IPS DF 4.7 (cell line): ENCODE results near the gene AGPAT2.

Experiments
- DNase-seq: peaks from one replicate; pipeline ENCODE4 v3.0.0-alpha.2; 2013; ENCODE audit warnings: low spot score; ENCODE audit errors: extremely low read depth

The AGPAT2 gene

GRCh38 chr9:136662656-136663581, 24.3 kb downstream of the AGPAT2 start, which contains the start of gene EGFL7:
EGFL7 (plus strand) TSS chr9:136662916; CDS start chr9:136668283, 5,367 bp downstream.
- DNase-seq = no peak

- no peak for DNase-seq
Observed at GRCh38 chr9:136662326-136662655, 25.0 kb downstream of the AGPAT2 start.

GRCh38 chr9:136661641-136662325, 25.5 kb downstream of the AGPAT2 start:
- no peak for DNase-seq

- no peak for DNase-seq
Observed at GRCh38 chr9:136660971-136661550, 26.2 kb downstream of the AGPAT2 start.

- no peak for DNase-seq
Observed at GRCh38 chr9:136659861-136660784, 27.1 kb downstream of the AGPAT2 start.

GRCh38 chr9:136658849-136659535, 28.3 kb downstream of the AGPAT2 start:
- DNase-seq = no peak

- no peak for DNase-seq
Observed at GRCh38 chr9:136657974-136658848, 29.0 kb downstream of the AGPAT2 start.

GRCh38 chr9:136656795-136657611, 30.3 kb downstream of the AGPAT2 start:
- DNase-seq = no peak

GRCh38 chr9:136656183-136656738, 31.0 kb downstream of the AGPAT2 start:
- no peak for DNase-seq

GRCh38 chr9:136655536-136656182, 31.6 kb downstream of the AGPAT2 start:
- DNase-seq = no peak

GRCh38 chr9:136654820-136655535, 32.3 kb downstream of the AGPAT2 start:
- no peak for DNase-seq

- no peak for DNase-seq
Observed at GRCh38 chr9:136653323-136654079, 33.8 kb downstream of the AGPAT2 start.

- DNase-seq = no peak
Observed at GRCh38 chr9:136651860-136652259, 35.4 kb downstream of the AGPAT2 start.

- no peak for DNase-seq
Observed at GRCh38 chr9:136650648-136651047, 36.6 kb downstream of the AGPAT2 start.

- DNase-seq = no peak
Observed at GRCh38 chr9:136650021-136650420, 37.2 kb downstream of the AGPAT2 start.

- no peak for DNase-seq
Observed at GRCh38 chr9:136648751-136649150, 38.5 kb downstream of the AGPAT2 start.
